ENCODE results near the gene TM4SF18.

Gene TM4SF18

DNA sequence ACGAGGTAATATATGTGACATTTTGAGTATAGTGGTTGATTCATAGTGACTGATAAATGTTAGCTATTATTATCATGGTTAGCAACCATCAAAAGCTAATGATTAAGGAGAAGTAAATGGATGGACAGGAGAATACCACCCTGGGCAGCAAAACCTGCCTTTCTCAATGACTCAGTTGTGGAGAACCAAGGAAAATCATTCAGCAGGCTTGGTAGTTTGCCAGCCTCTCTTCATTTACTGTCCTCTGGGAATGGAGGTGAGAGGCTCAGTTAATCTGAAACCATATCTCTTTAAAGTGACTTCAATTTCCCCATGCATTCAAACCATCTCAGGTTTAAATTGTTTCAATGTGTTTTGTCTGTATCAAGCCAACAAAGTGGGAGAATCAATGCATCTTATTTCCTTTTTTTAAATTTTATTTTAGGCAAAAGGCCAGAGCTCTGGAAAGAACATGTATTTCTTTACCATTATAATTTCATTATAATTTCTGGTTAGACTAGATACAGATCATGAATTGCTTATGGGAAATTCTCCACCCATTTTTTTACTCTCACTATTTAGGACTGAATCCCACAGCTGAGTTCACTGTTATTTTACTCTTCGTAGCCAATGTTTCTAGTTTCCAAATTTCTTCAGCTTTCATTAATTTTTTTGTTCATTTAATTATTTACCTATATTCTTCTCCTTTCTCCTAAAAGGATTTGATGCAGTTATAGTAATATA lies 2.7 kb downstream of the TM4SF18 start:
- H3K4me3 ChIP-seq (replicated peaks; ENCODE audit: low read depth, low read length) = no peak overlapping the region
- no peaks in the 10 kb centered on the region for H3K27me3 ChIP-seq (replicated peaks; ENCODE audit: control insufficient read depth, insufficient read depth, low read length)
- DNase-seq (ENCODE audit: extremely low read depth, insufficient read length) = no peak
- TF ChIP-seq, protein P1, sequence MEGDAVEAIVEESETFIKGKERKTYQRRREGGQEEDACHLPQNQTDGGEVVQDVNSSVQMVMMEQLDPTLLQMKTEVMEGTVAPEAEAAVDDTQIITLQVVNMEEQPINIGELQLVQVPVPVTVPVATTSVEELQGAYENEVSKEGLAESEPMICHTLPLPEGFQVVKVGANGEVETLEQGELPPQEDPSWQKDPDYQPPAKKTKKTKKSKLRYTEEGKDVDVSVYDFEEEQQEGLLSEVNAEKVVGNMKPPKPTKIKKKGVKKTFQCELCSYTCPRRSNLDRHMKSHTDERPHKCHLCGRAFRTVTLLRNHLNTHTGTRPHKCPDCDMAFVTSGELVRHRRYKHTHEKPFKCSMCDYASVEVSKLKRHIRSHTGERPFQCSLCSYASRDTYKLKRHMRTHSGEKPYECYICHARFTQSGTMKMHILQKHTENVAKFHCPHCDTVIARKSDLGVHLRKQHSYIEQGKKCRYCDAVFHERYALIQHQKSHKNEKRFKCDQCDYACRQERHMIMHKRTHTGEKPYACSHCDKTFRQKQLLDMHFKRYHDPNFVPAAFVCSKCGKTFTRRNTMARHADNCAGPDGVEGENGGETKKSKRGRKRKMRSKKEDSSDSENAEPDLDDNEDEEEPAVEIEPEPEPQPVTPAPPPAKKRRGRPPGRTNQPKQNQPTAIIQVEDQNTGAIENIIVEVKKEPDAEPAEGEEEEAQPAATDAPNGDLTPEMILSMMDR (IDR thresholded peaks at IDR 0.05; ENCODE audit: insufficient read depth, low read length, poor library complexity, severe bottlenecking) = no peak
- no peaks in the 10 kb centered on the region for H3K36me3 ChIP-seq (ENCODE audit: control insufficient read depth, insufficient read depth, low read length)

DNA sequence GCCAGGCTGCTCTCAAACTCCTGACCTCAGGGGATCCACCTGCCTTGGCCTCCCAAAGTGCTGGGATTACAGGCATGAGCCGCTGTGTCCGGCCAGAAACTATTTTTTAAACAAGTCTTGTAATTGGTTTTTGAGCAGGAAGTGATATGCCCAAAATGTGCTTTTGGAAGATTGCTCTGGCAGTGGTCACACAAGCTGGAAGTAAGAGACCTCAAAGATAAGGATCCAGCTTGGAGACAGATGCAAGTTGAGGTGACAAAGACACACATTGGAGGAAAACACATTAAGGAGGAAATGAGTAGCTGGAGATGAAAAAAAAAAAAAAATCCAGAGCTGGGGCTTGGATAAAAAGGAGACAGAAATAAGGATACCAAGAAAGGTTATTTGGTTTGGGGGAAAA lies 6.3 kb downstream of the TM4SF18 start:
- H3K36me3 ChIP-seq (ENCODE audit: control insufficient read depth, insufficient read depth, low read length) = no peaks in the 10 kb centered on the region
- no peak for DNase-seq (ENCODE audit: extremely low read depth, insufficient read length)
- H3K27me3 ChIP-seq (replicated peaks; ENCODE audit: control insufficient read depth, insufficient read depth, low read length) = no peaks in the 10 kb centered on the region
- TF ChIP-seq, protein P1 (IDR thresholded peaks at IDR 0.05; ENCODE audit: insufficient read depth, low read length, poor library complexity, severe bottlenecking) = no peak
- H3K4me3 ChIP-seq (replicated peaks; ENCODE audit: low read depth, low read length) = no peak overlapping the region

DNA sequence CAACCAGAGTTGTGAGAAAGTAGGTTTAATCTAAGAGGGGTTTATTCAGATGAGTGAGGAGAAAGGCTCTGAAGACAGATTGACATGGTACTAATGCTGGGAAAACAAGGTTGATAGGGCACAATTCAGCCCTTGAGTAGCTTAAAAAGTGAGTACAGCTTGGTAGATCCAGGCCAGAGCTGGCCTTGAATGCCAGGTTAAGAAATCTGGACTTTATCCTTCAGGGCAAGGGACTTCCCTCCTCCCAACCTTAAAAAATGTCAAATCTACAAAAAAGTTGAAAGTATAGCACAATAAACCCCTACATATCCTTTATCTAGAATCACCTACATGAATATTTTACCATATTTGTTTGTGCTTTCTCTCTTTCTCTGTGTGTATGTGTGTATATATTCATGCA lies 7.9 kb downstream of the TM4SF18 start:
- H3K4me3 ChIP-seq (replicated peaks; ENCODE audit: low read depth, low read length) = no peak overlapping the region
- H3K36me3 ChIP-seq (ENCODE audit: control insufficient read depth, insufficient read depth, low read length) = no peaks in the 10 kb centered on the region
- DNase-seq (ENCODE audit: extremely low read depth, insufficient read length) = no peak
- TF ChIP-seq, protein P1 (IDR thresholded peaks at IDR 0.05; ENCODE audit: insufficient read depth, low read length, poor library complexity, severe bottlenecking) = no peak
- no peaks in the 10 kb centered on the region for H3K27me3 ChIP-seq (replicated peaks; ENCODE audit: control insufficient read depth, insufficient read depth, low read length)

DNA sequence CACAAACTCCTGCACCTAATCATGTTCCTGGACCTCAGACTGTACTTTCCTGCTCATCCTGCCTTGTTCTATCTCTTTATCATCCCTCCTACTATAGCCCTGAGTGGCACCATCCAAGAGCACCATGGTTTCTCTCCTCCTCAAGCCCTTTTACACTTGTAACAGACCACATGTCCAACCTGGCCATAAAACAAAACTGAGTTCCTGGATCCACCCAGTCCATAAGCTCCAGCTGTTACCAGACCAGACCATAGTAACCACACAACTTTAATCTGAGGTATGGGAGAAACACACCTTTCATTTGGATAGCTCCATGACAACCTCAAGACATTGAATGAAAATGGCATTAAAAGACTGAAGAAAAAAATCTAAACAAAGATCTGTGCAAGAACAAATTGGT lies 9.1 kb downstream of the TM4SF18 start:
- no peaks in the 10 kb centered on the region for H3K36me3 ChIP-seq (ENCODE audit: control insufficient read depth, insufficient read depth, low read length)
- no peaks in the 10 kb centered on the region; the same call in 1 of the 2 replicates for H3K27me3 ChIP-seq (replicated peaks; ENCODE audit: control insufficient read depth, insufficient read depth, low read length)
- TF ChIP-seq, protein P1 (IDR thresholded peaks at IDR 0.05; ENCODE audit: insufficient read depth, low read length, poor library complexity, severe bottlenecking) = no peak
- no peak for DNase-seq (ENCODE audit: extremely low read depth, insufficient read length)
- no peak overlapping the region for H3K4me3 ChIP-seq (replicated peaks; ENCODE audit: low read depth, low read length)

DNA sequence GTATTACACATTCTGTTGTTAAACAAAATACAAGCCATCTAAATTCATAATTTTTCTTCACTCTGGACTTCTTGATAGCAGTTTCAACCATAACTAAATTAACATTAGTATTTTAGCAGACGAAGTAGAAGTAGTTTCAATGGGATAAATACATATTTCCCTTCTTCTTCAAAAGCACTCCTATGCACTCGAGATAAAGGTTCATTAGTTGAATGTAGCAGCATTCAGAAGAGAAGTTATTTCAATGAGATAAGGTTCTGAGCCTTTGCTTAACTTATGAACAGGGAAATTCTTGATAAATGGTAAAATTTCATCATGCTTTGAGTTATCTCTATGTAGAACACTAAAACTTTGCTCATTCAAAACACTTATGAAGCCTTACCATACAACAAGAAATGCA lies 11.8 kb downstream of the TM4SF18 start:
- no peak for DNase-seq (ENCODE audit: extremely low read depth, insufficient read length)
- H3K4me3 ChIP-seq (replicated peaks; ENCODE audit: low read depth, low read length) = no peak overlapping the region
- TF ChIP-seq, protein P1 (IDR thresholded peaks at IDR 0.05; ENCODE audit: insufficient read depth, low read length, poor library complexity, severe bottlenecking) = no peak
- no peaks in the 10 kb centered on the region for H3K36me3 ChIP-seq (ENCODE audit: control insufficient read depth, insufficient read depth, low read length)
- H3K27me3 ChIP-seq (replicated peaks; ENCODE audit: control insufficient read depth, insufficient read depth, low read length) = no peaks in the 10 kb centered on the region; the same call in 1 of the 2 replicates

All from GM06990 (cell line).